A673 (cell line): ENCODE data around the gene FBLN1. TPM values are rescaled to one million over a fixed set of nuclear protein-coding genes. Genes with fewer than 3 reads are reported as not detected.

Source experiments
- BruUV-seq: library from RNA; stranded (reverse); fragments of 400-500 nt; replicated peaks from 2 replicates; lab custom pipeline; 2021; lab: Mats Ljungman, UMichigan
- CTCF ChIA-PET: fragments of 300-600 bp; sonication (Branson Sonifier 250); formaldehyde crosslinking; loops from one replicate; lab custom pipeline; 2022; ENCODE audit warnings: antibody characterized with exemption; lab: Charles Lee
- POLR2A ChIA-PET: fragments of 300-600 bp; sonication (Branson Sonifier 250); formaldehyde crosslinking; loops from one replicate; lab custom pipeline; 2022; ENCODE audit warnings: antibody characterized with exemption; ENCODE audit not compliant: low non-redundant PET; lab: Charles Lee
- DNase-seq: peaks from one replicate; pipeline ENCODE4 v3.0.0-alpha.2; 2015; ENCODE audit warnings: low spot score
- H3K27ac ChIP-seq: fragments of 200-600 bp; sonication (generic); 2 replicates; pipeline ENCODE4 v1.5.1; 2016; ENCODE audit warnings: mixed run types, low read depth, mild to moderate bottlenecking, mixed read lengths, antibody characterized with exemption, low read length; ENCODE audit not compliant: poor library complexity, severe bottlenecking
- H3K27me3 ChIP-seq: fragments of 200-600 bp; sonication (generic); replicated peaks from 2 replicates; pipeline ENCODE4 v1.6.1; 2017; ENCODE audit warnings: mixed run types, low read depth, mild to moderate bottlenecking, mixed read lengths, antibody characterized with exemption, low read length; ENCODE audit not compliant: insufficient read depth, poor library complexity
- H3K36me3 ChIP-seq: fragments of 200-600 bp; sonication (generic); 2 replicates; pipeline ENCODE4 v1.6.1; 2016; ENCODE audit warnings: mixed run types, mild to moderate bottlenecking, mixed read lengths, antibody characterized with exemption, low read length; ENCODE audit not compliant: insufficient read depth, poor library complexity, severe bottlenecking
- H3K4me1 ChIP-seq: fragments of 200-600 bp; sonication (generic); 2 replicates; pipeline ENCODE4 v1.6.1; 2017; ENCODE audit warnings: mixed run types, mild to moderate bottlenecking, mixed read lengths, antibody characterized with exemption, low read length; ENCODE audit not compliant: insufficient read depth, poor library complexity, severe bottlenecking
- H3K4me3 ChIP-seq: fragments of 200-600 bp; sonication (generic); 2 replicates; pipeline ENCODE4 v1.5.1; 2016; ENCODE audit warnings: low read depth, mixed run types, mild to moderate bottlenecking, mixed read lengths, low read length; ENCODE audit not compliant: poor library complexity, severe bottlenecking
- H3K9me3 ChIP-seq: fragments of 200-600 bp; sonication (generic); 2 replicates; pipeline ENCODE4 v1.6.1; 2016; ENCODE audit warnings: mixed run types, low read depth, mild to moderate bottlenecking, mixed read lengths, antibody characterized with exemption, low read length; ENCODE audit not compliant: poor library complexity, severe bottlenecking
- CTCF ChIP-seq: fragments of 300-800, 200-600 bp; sonication (generic); conservative IDR thresholded peaks from 2 replicates; pipeline ENCODE4 v1.5.1; 2017; ENCODE audit warnings: low read depth, mild to moderate bottlenecking, antibody characterized with exemption, low read length, moderate library complexity, mixed read lengths
- EZH2 ChIP-seq: fragments of 200-600 bp; sonication (generic); IDR thresholded peaks from 2 replicates; pipeline ENCODE4 v1.6.1; 2017; ENCODE audit warnings: borderline replicate concordance, low read depth, mild to moderate bottlenecking, mixed read lengths, antibody characterized with exemption, low read length; ENCODE audit not compliant: poor library complexity, severe bottlenecking
- intact Hi-C: fragments of 100-400 bp; cut with micrococcal nuclease; formaldehyde crosslinking; loops from one replicate; pipeline ENCODE4 v1.10.0; 2022; ENCODE audit not compliant: unreplicated experiment
- total RNA-seq: library from RNA; stranded (reverse); gene quantifications from 2 replicates; pipeline ENCODE4 v1.2.3, GENCODE V29; 2021

FBLN1 gene
- total RNA-seq, 1 experiment from 2014 or later: 96.4 TPM

- Histone ChIP-seq H3K27ac (no peak overlapping the region), H3K36me3 (no peaks in the 10 kb centered on the region), H3K4me1 (no peaks in the 10 kb centered on the region), H3K9me3 (no peaks in the 10 kb centered on the region), H3K4me3 (no peak overlapping the region), H3K27me3 (no peaks in the 10 kb centered on the region)
- intact Hi-C loops: no loop called here
- TF ChIP-seq CTCF (no peak), EZH2 (no peak)
- CTCF ChIA-PET: no interaction called here
- POLR2A ChIA-PET: no interaction called here
- no peak for DNase-seq
- no TSS peak for BruUV-seq
These were observed 137.7 kb downstream of the FBLN1 start for GRCh38 chr22:45640291-45640940.

- DNase-seq: no peak
- Histone ChIP-seq H3K4me1 (peaks cover 3% of the 10 kb centered on the region), H3K4me3 (no peak overlapping the region), H3K27me3 (no peaks in the 10 kb centered on the region), H3K27ac (no peak overlapping the region), H3K9me3 (no peaks in the 10 kb centered on the region), H3K36me3 (no peaks in the 10 kb centered on the region)
- POLR2A ChIA-PET: no interaction called here
- no TSS peak for BruUV-seq
- TF ChIP-seq CTCF: no peak
- TF ChIP-seq EZH2: no peak
- CTCF ChIA-PET: no interaction called here
- intact Hi-C loops: no loop called here
These were observed 138.4 kb downstream of the FBLN1 start for GRCh38 chr22:45640941-45641621.

- Histone ChIP-seq H3K4me3 (no peak overlapping the region), H3K36me3 (no peaks in the 10 kb centered on the region), H3K9me3 (no peaks in the 10 kb centered on the region), H3K27ac (no peak overlapping the region), H3K27me3 (no peaks in the 10 kb centered on the region), H3K4me1 (peaks cover 3% of the 10 kb centered on the region)
- CTCF ChIA-PET: interaction anchor here (0.7 kb wide), 1 partner anchor 299 kb away, joined by 4 read pairs; no protein-coding TSS in a partner anchor
- POLR2A ChIA-PET: no interaction called here
- intact Hi-C loops: no loop called here
- TF ChIP-seq CTCF: no peak
- TF ChIP-seq EZH2: no peak
- no TSS peak for BruUV-seq
- DNase-seq: no peak
These were observed 140.3 kb downstream of the FBLN1 start for GRCh38 chr22:45642986-45643385.
